Testis (tissue), 3 donors: ENCODE measurements around the gene IFNAR2. TPM values are rescaled to one million over a fixed set of nuclear protein-coding genes. Genes with fewer than 3 reads are reported as not detected.

Experiments
- DNase-seq: peaks from one replicate; pipeline ENCODE4 v3.0.0-alpha.2; 2019
- H3K27ac ChIP-seq, 2 donors: fragments of 200-600 bp; sonication (generic); one replicate each; pipeline ENCODE4 v1.5.1; 2019
- H3K27me3 ChIP-seq: fragments of 200-600 bp; sonication (generic); one replicate; pipeline ENCODE4 v1.5.1; 2019
- H3K36me3 ChIP-seq: fragments of 200-600 bp; sonication (generic); one replicate; pipeline ENCODE4 v1.5.1; 2017; ENCODE audit warnings: low read depth; ENCODE audit errors: missing control alignments
- H3K4me1 ChIP-seq: fragments of 200-600 bp; sonication (generic); one replicate; pipeline ENCODE4 v1.5.1; 2019
- H3K4me3 ChIP-seq, 2 donors: fragments of 200-600 bp; sonication (generic); one replicate each; pipeline ENCODE4 v1.5.1; 2017 to 2019
- H3K9me3 ChIP-seq: fragments of 200-600 bp; sonication (generic); one replicate; pipeline ENCODE4 v1.5.1; 2017
- CTCF ChIP-seq, 3 experiments: fragments of 450-650 bp in 2 of 3; fragments of 200-600 bp in 1 of 3; sonication (generic) in 1 of 3; IDR thresholded peaks; one replicate each; pipeline ENCODE4 v1.5.1; 2016 to 2019; ENCODE audit warnings: antibody characterized with exemption in 3 of 3, mild to moderate bottlenecking in 2 of 3, moderate library complexity in 1 of 3
- POLR2A ChIP-seq: fragments of 450-650 bp; IDR thresholded peaks from one replicate; pipeline ENCODE4 v1.6.1; 2017; ENCODE audit warnings: antibody characterized with exemption, mild to moderate bottlenecking, moderate library complexity
- WGBS, 2 donors: methylation state at CpG; one replicate each; pipeline ENCODE4 v1.1.5; 2018; 5-methylcytosine and 5-hydroxymethylcytosine counted together
- intact Hi-C: fragments of 100-400 bp; cut with DNase I; formaldehyde crosslinking; loops from one replicate; pipeline ENCODE4 v1.15.1; 2023; ENCODE audit warnings: low total_unique reads
- polyA plus RNA-seq: library from polyadenylated mRNA; stranded (reverse); fragments of 350-450 nt; fragmentation: Illumina TruSeq; extraction: RNeasy Lipid Tissue Mini Kit (QIAGEN cat#74804); gene quantifications from one replicate; pipeline ENCODE4 v1.2.3, GENCODE V29; 2014; ENCODE audit warnings: low read depth, low replicate concordance; ENCODE audit not compliant: insufficient read depth
- total RNA-seq, 2 donors: library from RNA; depleted of rRNA; stranded (reverse); fragments of >200 nt; gene quantifications; one replicate each; pipeline ENCODE4 v1.2.3, GENCODE V29; 2016

IFNAR2 gene
- total and polyA plus RNA-seq, 3 donors from 2014 or later, result 8.6 to 13.1 (median 10.7) TPM

GRCh38 chr21:33245289-33245918 is 15.7 kb downstream of the IFNAR2 start:
- intact Hi-C loops, result no loop called here
- Histone ChIP-seq H3K4me1 (no peaks in the 10 kb centered on the region), H3K9me3 (no peaks in the 10 kb centered on the region), H3K27ac (no peak overlapping the region), H3K4me3 (no peak overlapping the region), H3K27me3 (no peaks in the 10 kb centered on the region), H3K36me3 (no peaks in the 10 kb centered on the region)
- DNase-seq, result no peak
- TF ChIP-seq CTCF (IDR thresholded peaks at IDR 0.05) (no peak), POLR2A (no peak)
- 93 to 97% methylated on average over 4 of the region's 4 CpGs for WGBS, 2 donors

GRCh38 chr21:33246506-33246905 is 16.8 kb downstream of the IFNAR2 start:
- Histone ChIP-seq H3K4me3 (no peak overlapping the region), H3K9me3 (no peaks in the 10 kb centered on the region), H3K36me3 (no peaks in the 10 kb centered on the region), H3K27me3 (no peaks in the 10 kb centered on the region), H3K27ac (no peak overlapping the region), H3K4me1 (peaks cover 4% of the 10 kb centered on the region)
- DNase-seq, result no peak
- TF ChIP-seq CTCF (IDR thresholded peaks at IDR 0.05) (no peak), POLR2A (no peak)
- WGBS, 2 donors, result 92 to 100% methylated on average over 5 of the region's 5 CpGs
- intact Hi-C loops, result no loop called here

- intact Hi-C loops, result no loop called here
- no peak overlapping the region for H3K4me3 ChIP-seq
- H3K9me3 ChIP-seq, result no peaks in the 10 kb centered on the region
- H3K27ac ChIP-seq, result no peak overlapping the region
- 95 to 98% methylated on average over 7 of the region's 7 CpGs for WGBS, 2 donors
- H3K36me3 ChIP-seq, result no peaks in the 10 kb centered on the region
- H3K27me3 ChIP-seq, result no peaks in the 10 kb centered on the region
- peaks cover 4% of the 10 kb centered on the region for H3K4me1 ChIP-seq
- no peak for DNase-seq
- TF ChIP-seq CTCF (IDR thresholded peaks at IDR 0.05), result no peak
- no peak for TF ChIP-seq POLR2A
Observed at GRCh38 chr21:33246963-33247362, 17.2 kb downstream of the IFNAR2 start.

- WGBS, 2 donors, result 69 to 78% methylated on average over 6 of the region's 6 CpGs
- H3K36me3 ChIP-seq, result no peaks in the 10 kb centered on the region
- DNase-seq, result no peak
- H3K4me3 ChIP-seq, result no peak overlapping the region
- no peaks in the 10 kb centered on the region for H3K9me3 ChIP-seq
- intact Hi-C loops, result no loop called here
- peaks cover 4% of the 10 kb centered on the region for H3K4me1 ChIP-seq
- no peak for TF ChIP-seq POLR2A
- no peak for TF ChIP-seq CTCF (IDR thresholded peaks at IDR 0.05)
- no peak overlapping the region for H3K27ac ChIP-seq
- H3K27me3 ChIP-seq, result no peaks in the 10 kb centered on the region
Observed at GRCh38 chr21:33247599-33247998, 17.9 kb downstream of the IFNAR2 start.

- DNase-seq, result no peak
- Histone ChIP-seq H3K27me3 (no peaks in the 10 kb centered on the region), H3K4me3 (no peak overlapping the region), H3K27ac (no peak overlapping the region), H3K4me1 (peaks cover 4% of the 10 kb centered on the region), H3K36me3 (no peaks in the 10 kb centered on the region), H3K9me3 (no peaks in the 10 kb centered on the region)
- intact Hi-C loops, result no loop called here
- 61 to 75% methylated on average over 7 of the region's 7 CpGs for WGBS, 2 donors
- no peak for TF ChIP-seq POLR2A
- TF ChIP-seq CTCF (IDR thresholded peaks at IDR 0.05), result no peak
Observed at GRCh38 chr21:33249331-33250002, 19.7 kb downstream of the IFNAR2 start.
